Measurements from ENCODE around the gene KCTD18.
A peak's percentile ranks its signal among the peaks of the same experiment; 100 is the strongest.

Gene KCTD18

DNA sequence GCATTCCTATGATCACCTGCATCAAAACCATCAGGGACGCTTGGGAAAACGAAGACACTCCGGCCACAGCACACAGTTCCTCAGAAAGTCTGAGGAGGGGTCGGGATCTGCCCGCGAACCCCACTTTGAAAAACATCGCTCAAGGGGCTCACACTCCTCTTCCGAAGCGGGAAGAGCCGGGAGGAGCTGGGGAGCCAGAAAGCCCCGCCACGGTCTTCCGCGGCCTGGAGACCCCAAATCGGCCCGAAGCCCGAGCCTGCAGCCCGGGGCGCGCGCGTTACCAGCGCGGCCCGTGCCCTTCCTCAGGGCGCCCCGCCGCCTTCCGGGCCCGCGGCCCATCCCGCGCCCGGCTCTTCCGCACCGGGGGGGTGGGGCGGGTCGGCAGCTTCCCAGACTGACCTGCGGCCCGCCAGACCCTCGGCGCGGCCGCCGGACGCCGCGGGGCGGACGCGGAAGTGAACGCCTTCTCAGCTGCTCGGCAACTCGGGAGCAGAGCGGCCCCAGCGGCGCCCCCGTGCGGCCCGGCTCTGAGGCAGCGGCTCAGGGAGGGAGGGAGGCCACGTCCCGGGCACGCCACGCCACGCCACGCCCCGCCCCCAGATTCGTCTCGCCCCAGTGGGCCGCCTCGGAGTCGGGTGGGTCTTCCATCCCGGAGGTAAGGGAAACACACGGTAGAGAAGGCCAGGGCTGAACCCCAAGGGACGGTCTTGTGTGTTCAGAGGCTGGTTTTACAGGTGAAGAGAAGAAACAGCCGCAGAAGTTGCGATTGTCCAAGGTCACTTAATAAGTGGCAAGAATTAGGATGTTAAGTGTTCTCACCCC, at the start of gene KCTD18:
KCTD18 (minus strand) TSS at position 457 of the 822 bp plus-strand sequence. CDS start 3,052 bp downstream, outside the sequence.
- peak; percentile 80 to 86 for DNase-seq

DNA sequence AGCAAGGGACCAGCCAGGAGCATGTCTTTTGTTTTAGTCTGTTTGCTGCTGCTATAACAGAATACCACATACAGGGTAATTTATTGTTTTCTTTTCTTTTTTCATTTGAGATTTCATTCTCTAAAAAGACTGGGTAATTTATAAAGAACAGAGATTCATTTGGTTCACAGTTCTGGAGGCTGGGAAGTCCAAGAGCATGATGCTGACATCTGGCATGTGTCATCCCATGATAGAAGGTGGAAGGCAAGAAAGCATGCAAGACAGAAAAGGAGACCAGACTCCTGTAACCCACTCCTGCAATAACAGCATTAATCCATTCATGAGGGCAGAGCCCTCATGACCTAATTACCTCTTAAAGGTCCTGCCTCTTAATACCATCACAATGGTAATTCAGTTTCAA, 30.9 kb upstream of the KCTD18 start:
- no peak for DNase-seq

DNA sequence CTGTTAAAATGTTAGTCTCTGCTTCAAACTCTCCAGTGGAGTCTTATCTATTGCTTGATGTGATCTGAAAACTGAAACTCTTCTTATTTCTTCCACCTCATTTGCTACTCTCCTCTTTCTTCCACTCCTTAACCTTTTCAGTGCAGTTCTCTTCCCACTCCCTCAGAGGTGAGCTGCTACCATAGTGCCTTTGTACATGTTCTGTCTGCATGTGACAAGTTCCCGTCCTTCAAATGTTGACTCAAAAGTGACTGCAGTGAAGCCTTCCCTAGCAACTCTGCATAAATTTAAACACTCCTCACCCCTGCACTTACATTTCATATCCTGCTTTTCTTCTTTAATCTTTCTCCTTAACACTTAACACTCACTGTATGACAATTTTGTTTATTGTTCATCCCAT, 28.3 kb upstream of the KCTD18 start:
- DNase-seq: no peak

DNA sequence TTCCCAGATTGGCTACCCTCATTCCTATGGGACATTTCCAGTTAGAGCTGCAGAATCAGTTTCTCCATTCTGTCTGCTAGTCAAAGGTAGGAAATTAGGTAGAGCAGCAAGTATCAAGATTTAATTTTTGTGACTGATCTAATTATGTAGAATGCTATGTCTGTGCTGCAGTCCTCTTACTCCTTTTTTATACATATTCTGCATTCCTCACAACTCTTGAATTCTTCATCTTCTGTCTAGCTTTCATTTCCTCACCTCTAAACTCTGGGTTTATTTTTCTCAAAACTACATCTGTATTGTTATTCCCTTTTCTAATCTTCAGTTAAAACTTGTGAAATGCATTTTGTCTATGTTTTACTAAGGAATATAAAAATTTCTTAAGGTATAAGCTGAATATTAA, 24.7 kb upstream of the KCTD18 start:
- DNase-seq: no peak

DNA sequence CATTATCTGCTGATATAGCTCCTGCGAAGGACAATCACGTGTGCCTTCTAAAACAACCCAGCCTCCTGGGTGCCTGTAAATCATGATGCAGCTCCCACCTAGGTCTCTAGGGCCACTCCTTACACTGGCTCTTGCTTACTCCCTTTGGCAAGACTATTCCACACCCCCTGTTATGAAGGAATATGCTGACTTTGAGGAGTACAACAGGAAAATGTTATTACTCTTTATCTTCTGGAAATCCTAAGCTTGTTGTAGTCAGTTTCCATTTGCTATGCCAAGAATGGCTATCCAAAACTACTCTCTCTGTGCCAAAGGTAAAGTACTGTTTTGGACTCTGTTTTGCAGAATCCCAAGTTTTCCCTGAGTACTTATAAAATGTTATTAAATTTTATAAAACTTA, 23.9 kb upstream of the KCTD18 start:
- DNase-seq: no peak

DNA sequence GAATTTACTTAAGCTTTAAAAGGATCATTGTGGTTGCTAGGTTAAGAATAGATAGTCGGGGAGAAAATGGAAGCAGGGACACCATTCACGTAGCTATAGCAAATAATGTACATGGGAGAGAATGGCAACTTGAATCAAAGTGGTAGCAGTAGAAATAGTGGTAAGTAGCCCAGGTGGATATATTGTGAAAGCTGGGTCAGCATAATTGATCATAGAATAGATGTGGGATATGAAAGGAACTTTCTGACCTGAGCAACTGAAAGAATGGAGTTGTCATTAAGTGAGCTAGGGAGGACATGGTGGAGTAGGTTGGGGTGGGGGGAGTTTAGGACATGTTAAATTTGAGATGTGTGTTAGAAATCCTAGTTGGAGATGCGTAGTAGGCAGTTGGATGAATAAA, 18.4 kb upstream of the KCTD18 start:
- no peak for DNase-seq

DNA sequence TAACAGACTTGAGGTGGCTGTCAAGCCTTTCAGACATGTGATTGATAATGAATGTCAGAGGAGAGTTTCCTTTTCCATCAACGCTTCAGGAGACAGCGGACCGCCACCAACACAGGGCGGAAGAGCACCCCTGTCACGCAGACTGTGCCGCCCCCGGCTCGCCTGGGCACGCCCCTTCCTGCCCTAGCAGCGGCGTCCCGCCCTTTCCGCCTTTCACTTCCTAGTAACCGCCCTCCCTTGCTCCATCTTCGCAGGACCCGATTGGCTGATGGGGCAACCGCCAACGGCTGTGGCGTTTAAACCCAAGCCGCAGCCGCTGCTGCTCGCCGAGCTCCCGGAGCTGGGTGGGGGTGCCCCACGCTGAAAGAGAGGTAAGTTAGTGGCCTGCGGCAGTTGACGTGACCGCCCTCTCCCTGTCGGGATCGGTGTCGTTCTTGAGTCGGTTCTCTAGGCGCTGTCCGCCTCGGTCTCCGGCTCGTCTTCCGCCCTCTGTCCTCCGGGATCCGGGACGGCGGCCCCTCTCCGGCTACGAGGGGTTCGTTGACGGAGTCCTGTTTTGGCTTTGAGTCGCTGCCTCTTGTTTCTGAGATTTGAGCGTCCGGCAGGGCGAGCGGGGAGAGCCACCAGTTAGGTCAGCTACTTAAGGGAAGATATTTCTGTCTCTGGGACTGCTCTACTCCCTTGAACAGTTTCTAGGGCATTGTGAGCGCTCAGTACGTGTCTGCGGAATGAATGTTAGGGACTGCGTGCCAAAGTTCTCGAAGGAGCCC, 16.2 kb upstream of the KCTD18 start, which contains the start of gene SGO2:
SGO2 (plus strand) TSS at position 326 of the 770 bp plus-strand sequence. CDS start 6,769 bp downstream, outside the sequence.
- peak; percentile 92 to 95 for DNase-seq

DNA sequence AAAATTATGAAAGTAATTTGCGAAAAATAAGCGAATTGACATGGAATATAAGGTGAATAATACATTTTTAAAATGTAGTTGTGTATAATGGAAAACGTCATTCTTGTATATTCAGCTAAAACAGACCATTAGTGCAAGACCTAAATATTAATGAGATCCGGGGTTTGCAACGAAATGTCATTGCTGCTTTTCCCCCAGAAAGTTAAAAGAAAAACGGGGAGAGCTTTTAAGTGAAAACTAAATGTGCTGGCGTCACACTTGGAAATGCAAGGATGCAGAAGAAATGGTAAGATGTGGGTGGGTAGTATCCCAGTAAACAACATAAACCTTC, 15.6 kb upstream of the KCTD18 start:
- no peak for DNase-seq

DNA sequence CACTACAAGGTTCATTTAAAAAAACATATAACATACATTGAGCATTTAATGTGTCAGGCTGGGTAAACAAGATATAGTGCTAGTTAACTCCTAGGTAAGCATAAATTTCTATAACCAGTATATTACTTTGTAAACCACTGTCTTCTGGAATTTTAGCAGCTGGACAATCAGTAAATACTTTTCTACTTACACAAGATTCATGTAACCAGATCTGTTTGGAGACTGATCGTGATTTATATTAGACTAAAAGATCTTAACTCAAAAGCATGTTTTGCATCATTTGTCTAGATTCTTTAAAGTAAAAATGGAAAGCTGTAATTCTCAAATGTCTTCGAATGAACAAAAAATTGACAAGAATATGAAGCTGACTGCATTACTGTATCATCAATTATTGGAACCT, 15.2 kb upstream of the KCTD18 start:
- no peak for DNase-seq

DNA sequence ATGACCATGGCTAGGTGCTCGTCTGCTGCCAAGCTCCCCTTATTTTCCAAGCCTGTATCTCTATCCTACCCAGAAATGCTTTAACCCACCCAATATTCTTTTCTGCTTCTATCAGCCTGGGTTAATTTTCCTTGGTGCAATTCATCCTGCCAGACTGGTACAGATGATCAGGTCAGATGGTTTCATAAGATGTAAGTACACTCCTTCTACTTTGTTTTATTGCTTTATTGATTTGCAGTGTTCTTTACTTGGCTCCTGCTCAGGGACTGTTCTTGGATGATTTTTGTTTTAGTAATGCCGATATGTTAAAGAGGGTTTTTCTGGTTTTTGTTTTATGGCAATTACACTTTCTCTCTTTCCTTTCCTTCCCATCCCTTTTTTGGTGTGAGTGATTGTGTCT, 13.7 kb upstream of the KCTD18 start:
- no peak for DNase-seq

DNA sequence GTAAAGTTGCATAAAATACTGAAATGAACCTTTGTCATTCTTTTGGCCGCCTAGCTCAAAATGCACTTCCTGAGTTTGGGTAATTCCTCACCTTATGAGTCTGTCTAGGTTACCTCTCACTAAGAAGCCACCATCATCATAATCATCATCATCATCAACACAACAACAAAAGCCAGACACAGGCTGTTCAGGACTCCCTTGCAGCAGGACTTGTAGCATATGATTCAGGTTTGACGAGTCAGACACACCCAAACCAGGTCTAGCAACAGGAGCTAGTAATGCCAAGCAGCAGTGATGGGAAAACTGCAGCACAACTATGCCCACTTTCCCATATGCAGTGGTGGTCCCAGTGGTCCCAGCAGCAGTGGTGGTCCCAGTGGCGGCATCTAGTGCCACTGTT, 13.3 kb upstream of the KCTD18 start:
- no peak for DNase-seq

DNA sequence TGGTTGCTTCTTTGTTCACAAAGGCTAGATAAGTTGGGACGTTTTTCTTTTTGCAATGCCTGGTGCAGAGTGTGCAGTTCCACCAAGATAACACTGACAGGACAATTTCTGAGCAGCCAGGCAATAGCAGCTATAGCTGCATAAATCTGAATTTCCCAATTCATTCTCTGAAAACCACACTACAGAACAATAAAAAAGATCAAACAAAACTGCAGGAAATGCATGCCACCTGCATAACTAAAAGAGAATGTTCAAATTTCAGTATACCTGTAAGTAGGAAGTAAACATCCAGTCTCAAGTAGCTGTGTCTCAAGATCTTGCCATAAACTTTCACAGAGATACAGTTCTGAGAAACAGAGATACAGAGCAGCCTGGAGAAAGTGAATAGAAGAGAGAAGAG, 5.3 kb upstream of the KCTD18 start:
- DNase-seq: no peak

DNA sequence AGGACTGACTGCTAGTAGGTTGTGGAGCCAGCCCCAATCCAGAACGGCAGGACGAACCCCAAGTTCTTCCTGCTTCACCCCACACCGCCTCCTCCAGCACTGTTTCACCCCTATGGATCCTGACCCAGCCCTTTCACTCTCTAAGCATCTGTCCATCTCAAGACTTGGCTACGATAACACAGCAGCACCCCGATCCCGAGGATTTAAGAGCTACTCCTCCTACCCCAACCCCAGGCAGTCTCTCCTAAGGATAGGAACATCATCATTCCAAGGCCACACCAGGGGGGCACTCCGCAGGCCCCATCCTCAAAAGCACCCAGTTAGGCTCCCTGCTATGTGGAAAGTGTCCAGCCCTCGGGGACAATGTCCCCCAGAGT, 645 bp downstream of the KCTD18 start:
- no peak for DNase-seq

DNA sequence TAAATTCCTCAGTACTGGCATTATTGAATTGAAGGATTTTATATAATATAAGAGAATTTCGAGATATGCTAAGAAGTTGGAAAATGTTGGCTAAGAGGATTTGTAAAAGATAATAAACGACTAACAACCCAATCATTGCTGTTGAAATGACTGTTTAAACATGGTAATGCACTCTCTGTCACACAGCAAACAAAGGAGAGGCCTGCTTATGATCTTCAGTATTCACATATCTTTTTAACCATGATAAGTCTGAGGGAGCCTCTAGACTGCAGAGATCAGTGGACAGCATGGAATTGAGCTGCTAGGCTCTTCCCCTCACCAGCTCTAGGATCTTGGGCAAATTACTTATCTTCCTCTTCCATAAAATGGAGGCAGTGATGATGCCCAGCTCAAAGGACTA, 2.7 kb downstream of the KCTD18 start:
- peak in 1 of 2 experiments; percentile 2 for DNase-seq

DNA sequence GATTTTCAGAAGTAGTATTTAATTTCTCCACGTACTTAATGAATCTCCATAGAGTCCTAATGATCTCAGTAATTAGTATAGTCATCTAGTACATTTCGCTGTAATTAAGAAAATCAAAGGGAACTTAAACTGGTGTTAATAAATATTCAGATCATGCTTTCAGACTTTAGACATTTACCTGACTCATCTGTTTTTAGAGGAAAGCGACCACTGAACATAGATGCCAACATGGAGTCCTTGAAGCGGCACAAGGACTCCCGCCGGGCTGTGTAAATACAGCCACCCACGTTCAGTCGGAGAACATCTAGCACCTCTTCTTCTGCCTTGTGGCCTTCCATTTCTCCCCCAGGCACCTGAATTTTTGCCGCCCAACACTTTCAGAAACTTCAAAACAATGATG, 3.2 kb downstream of the KCTD18 start:
- no peak for DNase-seq

DNA sequence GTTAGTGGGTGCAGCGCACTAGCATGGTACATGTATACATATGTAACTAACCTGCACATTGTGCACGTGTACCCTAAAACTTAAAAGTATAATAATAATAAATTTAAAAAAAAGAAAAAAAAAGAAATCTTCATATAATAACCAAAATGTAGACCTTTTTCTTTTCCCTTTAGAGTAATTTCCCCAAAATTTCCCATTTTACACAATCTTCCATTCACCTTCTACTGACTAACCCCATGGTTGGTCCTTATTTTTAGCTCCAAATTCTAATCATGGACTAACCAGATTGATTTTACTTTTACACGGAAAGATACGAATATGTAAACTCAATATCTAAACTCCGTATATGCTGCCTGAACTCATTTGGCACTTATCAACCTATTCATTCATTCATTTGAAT, 7.7 kb downstream of the KCTD18 start:
- DNase-seq: no peak

DNA sequence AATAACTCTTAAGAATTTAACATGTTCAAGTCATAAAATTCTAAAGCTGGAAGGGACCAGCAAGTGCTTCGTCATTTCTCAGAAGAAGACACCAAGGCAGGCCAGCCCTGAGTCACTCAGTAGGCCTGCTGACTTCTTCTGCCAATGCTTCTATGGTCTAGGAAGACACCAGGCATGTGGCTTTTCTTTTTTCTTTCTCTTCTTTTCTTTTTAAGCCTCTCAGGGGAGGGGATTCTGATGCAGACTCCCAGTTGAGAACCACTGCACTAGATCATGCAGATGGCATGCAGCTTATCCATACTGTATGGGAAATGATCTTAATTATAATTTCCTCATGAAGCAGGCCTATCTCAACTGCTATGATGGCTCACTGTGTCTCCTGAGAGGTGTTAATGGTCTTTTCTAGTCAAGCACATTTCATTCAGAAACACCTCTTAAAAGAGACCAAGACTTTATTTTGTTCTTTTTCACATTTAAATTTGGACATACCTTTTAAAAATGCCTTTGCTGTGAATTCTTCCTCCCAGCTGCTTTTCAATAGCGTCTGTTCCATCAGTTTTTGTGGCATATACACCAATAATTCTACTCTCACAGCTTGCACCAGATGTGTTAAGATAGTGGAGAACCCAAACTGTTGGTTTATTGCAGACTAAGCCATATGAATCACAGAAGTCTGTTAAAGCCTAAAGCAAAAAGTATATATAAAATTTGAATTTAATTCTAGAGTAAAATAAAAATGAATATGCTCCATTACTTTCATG, 11.3 kb downstream of the KCTD18 start:
- no peak for DNase-seq

DNA sequence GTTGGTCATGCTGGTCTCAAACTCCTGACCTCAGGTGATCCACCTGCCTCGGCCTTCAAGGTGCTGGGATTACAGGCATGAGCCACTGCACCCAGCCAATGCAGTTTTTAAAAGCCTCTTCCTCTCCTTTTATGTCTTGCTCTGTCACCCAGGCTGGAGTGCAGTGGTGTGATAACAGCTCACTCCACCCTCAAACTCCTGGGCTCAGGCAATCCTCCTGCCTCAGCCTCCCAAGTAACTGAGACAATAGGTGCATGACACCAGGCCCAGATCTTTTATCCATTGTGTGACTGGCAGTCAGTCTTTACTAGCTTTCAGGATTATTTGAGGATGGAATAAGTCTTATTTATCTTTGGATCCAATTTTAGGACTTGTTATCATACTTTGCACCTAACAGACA, 13.2 kb downstream of the KCTD18 start:
- no peak for DNase-seq

DNA sequence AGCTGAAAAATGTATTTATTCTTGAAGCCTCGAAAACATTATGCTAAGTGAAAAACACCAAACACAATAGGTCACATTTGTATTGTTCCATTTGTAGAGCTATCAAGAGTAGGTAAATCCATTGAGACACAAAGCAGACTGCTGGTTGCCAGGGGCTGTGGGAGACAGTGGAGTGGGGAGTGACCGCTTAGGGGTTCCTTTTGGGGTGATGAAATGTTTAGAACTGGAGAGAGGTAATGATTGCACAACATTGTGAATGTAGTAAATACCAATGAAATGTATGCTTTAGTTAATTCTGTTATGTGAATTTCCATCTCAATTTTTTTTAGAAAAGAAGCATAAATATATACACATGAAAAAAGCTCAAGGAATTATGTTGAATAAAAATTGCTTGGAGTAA, 15.8 kb downstream of the KCTD18 start:
- DNase-seq: no peak

DNA sequence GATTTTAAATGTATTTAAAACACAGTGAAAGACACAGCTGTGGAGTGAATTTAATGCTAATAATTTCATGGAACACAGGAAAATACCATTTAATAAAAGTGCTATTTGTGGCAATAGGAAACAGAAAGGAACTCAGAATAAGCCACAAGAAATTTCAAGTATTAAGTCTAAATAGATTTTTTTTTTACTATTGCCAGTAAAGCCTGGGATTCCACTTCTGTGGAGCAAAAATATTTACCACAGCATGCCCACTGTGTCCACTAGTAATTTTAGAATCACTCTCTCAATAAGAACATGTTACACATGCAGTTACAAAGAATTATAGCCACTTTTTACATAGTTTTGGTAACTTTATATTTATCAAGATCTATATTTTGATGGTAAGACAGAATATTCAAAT, 17.2 kb downstream of the KCTD18 start:
- no peak for DNase-seq

DNA sequence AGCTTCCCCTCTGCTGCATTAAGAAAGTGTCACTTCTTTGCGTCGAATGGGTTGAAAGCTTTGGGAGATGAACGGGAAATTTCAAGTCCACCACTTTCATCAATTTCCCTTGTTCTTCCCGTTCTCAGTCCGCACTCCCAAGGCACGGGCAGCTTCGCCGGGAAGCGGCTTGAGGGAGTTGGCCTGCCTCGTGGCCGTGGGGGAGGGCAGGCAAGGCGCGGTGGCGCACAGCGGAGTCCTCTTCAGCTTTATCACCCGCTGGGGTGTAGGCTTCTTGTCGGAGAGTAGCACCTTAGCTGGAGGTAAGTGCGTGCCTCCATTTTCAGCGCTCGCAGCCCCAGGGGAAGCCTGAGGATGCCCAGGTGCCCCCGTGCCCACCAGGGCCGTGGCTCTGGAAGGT, 19.9 kb downstream of the KCTD18 start:
- no peak for DNase-seq

DNA sequence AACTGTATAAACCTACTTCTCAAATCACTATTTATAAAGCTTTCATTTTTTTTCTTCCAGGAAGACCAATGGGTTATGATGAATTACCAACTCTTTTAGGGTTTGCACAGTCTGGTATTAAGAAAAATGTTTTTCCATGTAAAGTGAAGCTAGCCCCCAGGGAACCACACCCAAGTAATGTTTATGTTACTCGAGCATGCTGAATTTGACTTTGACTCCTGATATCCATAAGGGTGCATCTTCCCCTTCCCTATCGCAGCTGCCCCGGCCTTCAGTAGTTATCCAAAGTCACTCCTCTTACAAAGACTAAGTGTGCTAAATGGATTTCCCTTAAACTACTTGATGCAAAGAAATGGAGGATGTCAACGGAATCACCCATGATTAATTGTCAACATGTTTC, 21.7 kb downstream of the KCTD18 start:
- DNase-seq: no peak

DNA sequence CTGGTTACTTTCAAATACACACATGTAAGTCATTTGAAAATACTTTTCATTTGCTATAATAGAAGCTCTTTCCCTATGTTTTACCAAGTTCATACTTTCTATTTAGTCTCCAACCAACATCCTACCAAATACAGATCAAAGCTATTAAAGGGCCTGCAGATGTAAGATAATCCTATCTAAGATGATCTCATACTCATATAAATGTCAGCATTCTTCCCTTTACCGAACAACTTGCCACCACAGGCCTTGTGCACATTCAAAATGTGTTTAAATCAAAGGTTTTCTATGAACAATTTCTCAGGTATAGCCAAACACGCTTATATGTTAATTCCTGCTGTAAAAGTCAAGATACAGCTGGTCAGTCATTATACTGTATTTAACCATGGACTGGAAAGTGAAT, 23.3 kb downstream of the KCTD18 start:
- DNase-seq: no peak

DNA sequence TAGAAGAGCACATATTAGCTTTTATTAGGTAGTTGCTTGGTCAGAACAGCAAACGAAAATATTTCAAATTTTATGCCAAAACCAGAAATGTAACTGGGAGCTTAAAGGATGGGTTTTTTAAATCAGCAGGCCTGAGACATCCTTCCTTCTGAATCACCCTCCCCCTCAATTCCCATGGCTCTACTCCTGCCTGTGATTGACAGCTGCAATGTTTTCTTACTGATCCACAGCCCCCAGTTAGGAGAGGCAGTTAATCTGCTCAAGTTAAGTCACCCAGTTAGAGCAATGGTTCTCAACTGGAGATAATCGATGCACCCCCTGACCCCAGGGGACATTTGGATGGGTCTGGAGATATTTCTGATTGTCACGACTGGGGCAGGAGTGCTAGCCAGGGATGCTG, 24.9 kb downstream of the KCTD18 start:
- no peak for DNase-seq

Data from NCI-H2081 (cell line).